CD4-positive, alpha-beta T cell (primary cell): ENCODE results near the gene ATP6V0E2. TPM values are rescaled to one million over a fixed set of nuclear protein-coding genes. Genes with fewer than 3 reads are reported as not detected.

Experiments
- ATAC-seq: fragments of 200-7000 bp; cut with Tn5 transposase; one replicate; pipeline ENCODE4 v1.10.0; 2022; ENCODE audit warnings: mild to moderate bottlenecking; ENCODE audit not compliant: poor library complexity
- CTCF ChIA-PET: fragments of 350-600 bp; sonication (Branson Sonifier 250); formaldehyde crosslinking; loops from one replicate; lab custom pipeline; 2021; ENCODE audit warnings: antibody characterized with exemption, inconsistent platforms; lab: Charles Lee
- POLR2A ChIA-PET: fragments of 350-600 bp; sonication (Branson Sonifier 250); formaldehyde crosslinking; loops from one replicate; lab custom pipeline; 2021; ENCODE audit warnings: antibody characterized with exemption, inconsistent platforms; lab: Charles Lee
- DNase-seq, 14 experiments: peaks; one replicate each; pipeline ENCODE4 v3.0.0-alpha.2; 2013 to 2020; ENCODE audit warnings: mixed read lengths in 2 of 14
- H3K27ac ChIP-seq, 2 donors: one replicate each; pipeline versions ENCODE4 v1.5.1 to v1.7.0; 2013; ENCODE audit warnings: low read length in 2 of 2, low read depth in 1 of 2, mild to moderate bottlenecking in 1 of 2
- H3K27me3 ChIP-seq, 2 experiments: 1 replicate in 1 of 2; 2 replicates in 1 of 2; pipeline versions ENCODE4 v1.6.1 to v1.7.0; 2013; ENCODE audit warnings: low read length in 2 of 2, control low read depth in 1 of 2, mild to moderate bottlenecking in 1 of 2, moderate library complexity in 1 of 2; ENCODE audit not compliant: insufficient read depth in 2 of 2, control insufficient read depth in 1 of 2
- H3K36me3 ChIP-seq: one replicate; pipeline ENCODE4 v1.6.1; 2013; ENCODE audit warnings: low read length, control low read depth; ENCODE audit not compliant: insufficient read depth
- H3K4me1 ChIP-seq: one replicate; pipeline ENCODE4 v1.6.1; 2013; ENCODE audit warnings: low read length, control low read depth; ENCODE audit not compliant: insufficient read depth
- H3K4me3 ChIP-seq: one replicate; pipeline ENCODE4 v1.5.1; 2013; ENCODE audit warnings: mild to moderate bottlenecking, low read length, moderate library complexity
- H3K9me3 ChIP-seq, 2 experiments: 1 replicate in 1 of 2; 2 replicates in 1 of 2; pipeline versions ENCODE4 v1.6.1 to v1.7.0; 2013; ENCODE audit warnings: low read length in 2 of 2, mild to moderate bottlenecking in 2 of 2, control low read depth in 1 of 2, moderate library complexity in 1 of 2; ENCODE audit not compliant: control insufficient read depth in 1 of 2, insufficient read depth in 1 of 2
- H3K27ac Mint-ChIP-seq: one replicate; pipeline ENCODE4 v1.8.0; 2020; ENCODE audit warnings: mixed read lengths
- H3K27me3 Mint-ChIP-seq: one replicate; pipeline ENCODE4 v1.8.0; 2021; ENCODE audit warnings: mixed read lengths
- H3K36me3 Mint-ChIP-seq: one replicate; pipeline ENCODE4 v1.8.0; 2021; ENCODE audit warnings: low read depth, mixed read lengths
- H3K4me1 Mint-ChIP-seq: one replicate; pipeline ENCODE4 v1.8.0; 2021; ENCODE audit warnings: low read depth, mixed read lengths
- H3K4me3 Mint-ChIP-seq: one replicate; pipeline ENCODE4 v1.8.0; 2020; ENCODE audit warnings: mild to moderate bottlenecking, mixed read lengths
- H3K9me3 Mint-ChIP-seq: one replicate; pipeline ENCODE4 v1.8.0; 2020; ENCODE audit warnings: mixed read lengths
- CTCF ChIP-seq: fragments of 200-600 bp; IDR thresholded peaks from one replicate; pipeline ENCODE4 v1.8.0; 2022; ENCODE audit warnings: antibody characterized with exemption, mild to moderate bottlenecking
- intact Hi-C, 2 experiments: fragments of 100-400 bp; cut with DNase I in 1 of 2; cut with micrococcal nuclease in 1 of 2; formaldehyde crosslinking; loops; one replicate each; pipeline versions ENCODE4 v1.15.1 to v1.9.0; 2023 to 2025; cut with DNase I, micrococcal nuclease
- total RNA-seq, 174 experiments: library from RNA in 2 of 174; stranded (reverse) in 2 of 174; gene quantifications; one replicate each; pipeline ENCODE4 v1.2.3 and lab custom pipeline; 2021 to 2026

The ATP6V0E2 gene
- total RNA-seq, 2 experiments from 2014 or later = 23.2 to 24.9 TPM

- Mint-ChIP-seq H3K36me3 (peaks cover 4% of the 10 kb centered on the region), H3K27me3 (peaks cover 5% of the 10 kb centered on the region), H3K27ac (no peak overlapping the region), H3K4me3 (no peak overlapping the region), H3K9me3 (no peaks in the 10 kb centered on the region), H3K4me1 (peaks cover 19% of the 10 kb centered on the region)
- TF ChIP-seq CTCF = no peak
- no peak for ATAC-seq
- POLR2A ChIA-PET = no interaction called here
- Histone ChIP-seq H3K27ac (no peak overlapping the region), H3K4me3 (no peak overlapping the region), H3K36me3 (no peaks in the 10 kb centered on the region), H3K4me1 (peaks cover 16% of the 10 kb centered on the region), H3K9me3 (no peaks in the 10 kb centered on the region), H3K27me3 (peaks cover 0 to 2% of the 10 kb centered on the region in 2 experiments)
- intact Hi-C loops = loop anchor here in 1 of 2 experiments (10.0 kb wide), 1 partner anchor 1250 kb away; the partner anchor contains the start of genes AGAP3, FASTK and TMUB1
- DNase-seq = no peak
- CTCF ChIA-PET = no interaction called here
Measured at GRCh38 chr7:149834601-149835000, 39.2 kb upstream of the ATP6V0E2 start.

- Mint-ChIP-seq H3K9me3 (no peaks in the 10 kb centered on the region), H3K27me3 (peaks cover 5% of the 10 kb centered on the region), H3K4me1 (peaks cover 35% of the 10 kb centered on the region), H3K27ac (no peak overlapping the region), H3K36me3 (peaks cover 4% of the 10 kb centered on the region), H3K4me3 (no peak overlapping the region)
- H3K4me3 ChIP-seq = no peak overlapping the region
- ATAC-seq (no peak), DNase-seq (no peak)
- TF ChIP-seq CTCF = no peak
- CTCF ChIA-PET = no interaction called here
- no peaks in the 10 kb centered on the region for H3K9me3 ChIP-seq
- POLR2A ChIA-PET = no interaction called here
- intact Hi-C loops = loop anchor here in 1 of 2 experiments (2.0 to 10.0 kb wide), 2 partner anchors 122 to 1248 kb away; partner anchors contain the start of genes AGAP3, FASTK and TMUB1
- no peak overlapping the region for H3K27ac ChIP-seq
- peaks cover 0 to 2% of the 10 kb centered on the region in 2 experiments for H3K27me3 ChIP-seq
- H3K36me3 ChIP-seq = no peaks in the 10 kb centered on the region
- H3K4me1 ChIP-seq = peaks cover 17% of the 10 kb centered on the region
Measured at GRCh38 chr7:149836434-149836833, 37.3 kb upstream of the ATP6V0E2 start.

- Mint-ChIP-seq H3K9me3 (no peaks in the 10 kb centered on the region), H3K4me3 (peak overlapping the region; percentile 98), H3K36me3 (peaks cover 4% of the 10 kb centered on the region), H3K27ac (peak overlapping the region; percentile 84), H3K27me3 (no peaks in the 10 kb centered on the region), H3K4me1 (peaks cover 44% of the 10 kb centered on the region)
- intact Hi-C loops = loop anchor here (1.0 to 10.0 kb wide), 8 partner anchors 19 to 1247 kb away; partner anchors contain the start of genes AGAP3 (in 1 of the 2), ATP6V0E2 (in 1 of the 2), FASTK (in 1 of the 2) and TMUB1 (in 1 of the 2)
- Histone ChIP-seq H3K27ac (no peak overlapping the region), H3K9me3 (no peaks in the 10 kb centered on the region), H3K4me1 (peaks cover 17% of the 10 kb centered on the region), H3K4me3 (no peak overlapping the region), H3K36me3 (no peaks in the 10 kb centered on the region), H3K27me3 (no peaks in the 10 kb centered on the region)
- DNase-seq = no peak
- no peak for TF ChIP-seq CTCF
- ChIA-PET CTCF (interaction anchor here (1.0 to 1.7 kb wide), 4 partner anchors 28 to 213 kb away, joined by 3 to 6 read pairs (median 4); no protein-coding TSS in a partner anchor), POLR2A (interaction anchor here (0.6 to 3.1 kb wide), 10 partner anchors 9 to 690 kb away, joined by 3 to 83 read pairs (median 5); partner anchors contain the start of genes ATP6V0E2, REPIN1 and ZNF398)
- ATAC-seq = no peak
Measured at GRCh38 chr7:149837564-149838223, 36.1 kb upstream of the ATP6V0E2 start.
